ENCODE measurements around the gene C10orf143.
A peak's percentile ranks its signal among the peaks of the same experiment; 100 is the strongest.
"Not testable (repeated sequence)": the region's sequence is repeated elsewhere in the genome, so short reads cannot be mapped to it uniquely, and the experiment has no call there.

C10orf143 gene

GRCh38 chr10:130109796-130110245 lies 809 bp downstream of the C10orf143 start:
- peak; percentile 81 for DNase-seq
- peak; percentile 86 for TF ChIP-seq CTCF (IDR thresholded peaks at IDR 0.05; ENCODE audit: low read depth, low read length, missing control alignments)
- Histone ChIP-seq H3K36me3 (replicated peaks) (no peaks in the 10 kb centered on the region), H3K27me3 (replicated peaks) (no peaks in the 10 kb centered on the region), H3K4me3 (ENCODE audit: low read depth, low read length) (peak overlapping the region; percentile 88), H3K27ac (peak overlapping the region; percentile 91)
- in situ Hi-C loops (cut with HindIII; ENCODE audit: low pct_ligation_motif_present, low sequenced_read_pairs), result no loop called here

GRCh38 chr10:130108934-130109604 lies 1.6 kb downstream of the C10orf143 start:
- Histone ChIP-seq H3K36me3 (replicated peaks) (no peaks in the 10 kb centered on the region), H3K27me3 (replicated peaks) (no peaks in the 10 kb centered on the region), H3K4me3 (ENCODE audit: low read depth, low read length) (peak overlapping the region; percentile 88), H3K27ac (no peak overlapping the region)
- no peak for TF ChIP-seq CTCF (IDR thresholded peaks at IDR 0.05; ENCODE audit: low read depth, low read length, missing control alignments)
- in situ Hi-C loops (cut with HindIII; ENCODE audit: low pct_ligation_motif_present, low sequenced_read_pairs), result no loop called here
- DNase-seq, result no peak

GRCh38 chr10:130108146-130108545 lies 2.5 kb downstream of the C10orf143 start:
- DNase-seq; H3K27me3 ChIP-seq (replicated peaks); H3K36me3 ChIP-seq (replicated peaks); H3K4me3 ChIP-seq (ENCODE audit: low read depth, low read length); H3K27ac ChIP-seq; in situ Hi-C loops (cut with HindIII; ENCODE audit: low pct_ligation_motif_present, low sequenced_read_pairs): not testable (repeated sequence)

- TF ChIP-seq CTCF (IDR thresholded peaks at IDR 0.05; ENCODE audit: low read depth, low read length, missing control alignments), result no peak
- in situ Hi-C loops (cut with HindIII; ENCODE audit: low pct_ligation_motif_present, low sequenced_read_pairs), result no loop called here
- DNase-seq, result no peak
- no peak overlapping the region for H3K4me3 ChIP-seq (ENCODE audit: low read depth, low read length)
- H3K27me3 ChIP-seq (replicated peaks), result no peaks in the 10 kb centered on the region
- H3K36me3 ChIP-seq (replicated peaks), result no peaks in the 10 kb centered on the region
- H3K27ac ChIP-seq, result no peak overlapping the region
Observed at GRCh38 chr10:130105724-130106123, 4.9 kb downstream of the C10orf143 start.

GRCh38 chr10:130099344-130099743 lies 11.3 kb downstream of the C10orf143 start:
- Histone ChIP-seq H3K36me3 (replicated peaks) (no peaks in the 10 kb centered on the region), H3K27ac (no peak overlapping the region), H3K27me3 (replicated peaks) (no peaks in the 10 kb centered on the region), H3K4me3 (ENCODE audit: low read depth, low read length) (no peak overlapping the region)
- in situ Hi-C loops (cut with HindIII; ENCODE audit: low pct_ligation_motif_present, low sequenced_read_pairs), result no loop called here
- no peak for TF ChIP-seq CTCF (IDR thresholded peaks at IDR 0.05; ENCODE audit: low read depth, low read length, missing control alignments)
- no peak for DNase-seq

GRCh38 chr10:130090565-130090964 lies 20.1 kb downstream of the C10orf143 start:
- in situ Hi-C loops (cut with HindIII; ENCODE audit: low pct_ligation_motif_present, low sequenced_read_pairs), result not testable (repeated sequence)

GRCh38 chr10:130080461-130080814 lies 30.2 kb downstream of the C10orf143 start:
- TF ChIP-seq CTCF (IDR thresholded peaks at IDR 0.05; ENCODE audit: low read depth, low read length, missing control alignments), result no peak
- in situ Hi-C loops (cut with HindIII; ENCODE audit: low pct_ligation_motif_present, low sequenced_read_pairs), result no loop called here

More at GRCh38 chr10:130090565-130090964, 20.1 kb downstream of the C10orf143 start:
- not testable (repeated sequence) for H3K36me3 ChIP-seq (replicated peaks); DNase-seq; H3K4me3 ChIP-seq (ENCODE audit: low read depth, low read length); H3K27me3 ChIP-seq (replicated peaks); H3K27ac ChIP-seq

More at GRCh38 chr10:130080461-130080814, 30.2 kb downstream of the C10orf143 start:
- Histone ChIP-seq H3K4me3 (ENCODE audit: low read depth, low read length) (no peak overlapping the region), H3K27ac (no peak overlapping the region), H3K27me3 (replicated peaks) (no peaks in the 10 kb centered on the region), H3K36me3 (replicated peaks) (no peaks in the 10 kb centered on the region)
- no peak for DNase-seq

Data from brain microvascular endothelial cell (primary cell).